Cardiac septum (tissue), 1 donor: ENCODE data around the gene CDC42BPB. TPM values are rescaled to one million over a fixed set of nuclear protein-coding genes. Genes with fewer than 3 reads are reported as not detected.
"Not testable (repeated sequence)": the region's sequence is repeated elsewhere in the genome, so short reads cannot be mapped to it uniquely, and the experiment has no call there.

ENCODE experiments used
- DNase-seq: peaks from one replicate; pipeline ENCODE4 v3.0.0-alpha.2; 2020; ENCODE audit warnings: low spot score
- intact Hi-C: fragments of 100-400 bp; cut with DNase I; formaldehyde crosslinking; loops from one replicate; pipeline ENCODE4 v1.14.0; 2022
- total RNA-seq: library from RNA; stranded (reverse); fragmentation: NEBNext Ultra II Directional; extraction: Animal tissue kit (Norgen Biotek cat#: 25700); gene quantifications from one replicate; pipeline ENCODE4 v1.2.1, GENCODE V29; 2021
- donor health status: DM: no; HTN: no; CAD: no.

The CDC42BPB gene
- total RNA-seq, 1 donor from 2014 or later: 81.8 TPM

DNA sequence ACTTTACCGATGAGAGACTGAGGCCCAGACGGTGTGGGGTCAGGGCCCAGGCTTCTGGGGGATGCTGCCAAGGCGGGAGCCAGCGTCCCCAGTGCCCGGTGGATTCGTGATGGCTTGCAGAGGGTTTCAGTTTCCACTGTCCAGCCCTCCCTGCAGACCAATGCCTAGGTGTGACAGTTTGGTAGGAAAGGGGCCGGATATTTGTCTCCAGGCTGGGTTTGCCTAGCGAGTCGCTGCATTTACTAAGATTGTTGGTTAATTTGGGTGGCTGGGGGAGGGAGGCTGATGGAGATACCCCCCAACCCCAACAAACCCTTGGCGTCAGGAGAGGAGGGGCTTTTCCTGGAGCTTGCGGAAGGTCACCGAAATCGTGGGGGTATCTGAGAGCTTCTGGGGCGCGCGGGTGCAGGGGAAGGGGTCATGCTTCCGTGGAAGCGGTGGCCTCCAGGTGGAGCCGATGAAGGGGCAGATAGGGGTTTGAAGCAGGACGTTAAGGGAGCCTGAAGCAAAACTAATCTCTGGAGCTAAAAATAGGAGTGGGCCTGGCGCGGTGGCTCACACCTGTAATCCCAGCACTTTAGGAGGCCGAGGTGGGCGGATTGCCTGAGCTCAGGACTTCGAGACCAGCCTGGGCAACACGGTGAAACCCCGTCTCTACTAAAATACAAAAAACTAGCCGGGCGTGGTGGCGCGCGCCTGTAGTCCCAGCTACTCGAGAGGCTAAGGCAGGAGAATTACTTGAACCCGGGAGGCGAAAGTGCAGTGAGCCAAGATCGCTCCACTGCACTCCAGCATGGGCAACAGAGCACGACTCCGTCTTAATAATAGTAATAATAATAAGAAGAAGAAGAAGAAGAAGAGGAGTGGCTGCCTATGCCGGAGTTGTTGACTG, 1.1 kb upstream of the CDC42BPB start:
- DNase-seq: no peak
- intact Hi-C loops: loop anchor here (5.0 kb wide), 1 partner anchor 36 kb away; no protein-coding TSS in a partner anchor

DNA sequence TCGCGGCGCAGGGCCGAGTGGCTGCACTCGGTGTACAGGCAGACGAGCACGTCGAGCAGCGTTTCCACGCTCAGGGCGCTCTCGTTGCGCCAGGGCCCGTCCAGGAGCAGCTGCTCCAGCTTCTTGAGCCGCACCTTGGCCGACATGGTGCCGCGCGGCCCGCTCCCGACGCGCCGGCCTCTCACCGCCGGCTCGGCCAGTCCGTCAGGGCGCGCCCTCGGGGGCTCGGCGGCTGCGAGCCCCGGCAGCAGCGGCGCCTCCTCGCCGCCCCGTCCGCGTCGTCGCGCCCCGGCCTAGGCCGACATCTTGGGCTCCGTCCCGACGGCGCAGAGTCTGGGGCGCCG, 349 bp downstream of the CDC42BPB start:
- DNase-seq: no peak
- intact Hi-C loops: loop anchor here (5.0 kb wide), 1 partner anchor 35 kb away; no protein-coding TSS in a partner anchor

DNA sequence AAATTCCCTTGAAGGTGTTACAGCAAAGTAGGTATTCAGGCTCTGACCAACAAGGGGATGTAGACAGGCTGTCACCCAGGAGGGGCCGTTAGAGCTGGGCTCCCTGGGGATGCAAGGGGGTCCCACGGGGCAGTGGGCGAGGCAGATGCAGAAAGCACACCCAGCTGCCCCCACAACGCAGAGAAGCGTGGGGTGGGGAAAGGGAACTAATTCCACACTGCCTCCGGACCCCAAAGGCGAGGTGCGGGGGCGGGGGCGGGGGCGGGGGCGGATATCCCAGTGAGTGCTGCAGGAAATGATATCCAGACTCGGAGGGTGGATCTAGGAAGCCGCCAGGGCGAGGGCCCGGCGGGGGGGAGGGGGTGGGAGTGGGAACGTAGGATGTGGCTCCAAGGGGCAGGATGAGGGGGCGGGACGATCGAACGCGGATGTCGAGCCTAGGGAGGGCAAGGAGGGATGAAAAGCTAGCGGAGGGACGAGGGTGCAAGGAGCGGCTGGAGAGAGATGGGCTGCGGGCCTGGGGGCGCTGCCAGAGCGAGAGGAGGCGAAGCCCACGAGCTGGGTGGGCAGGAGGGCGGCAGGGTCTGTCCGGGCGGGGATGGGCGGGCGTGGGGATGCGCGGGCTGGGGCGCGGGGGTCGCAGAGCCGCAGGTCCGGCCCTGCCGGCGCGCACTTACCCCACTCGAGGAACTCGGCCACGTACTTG, 874 bp downstream of the CDC42BPB start:
- peak; percentile 82 for DNase-seq
- intact Hi-C loops: loop anchor here (5.0 kb wide), 1 partner anchor 34 kb away; no protein-coding TSS in a partner anchor

DNA sequence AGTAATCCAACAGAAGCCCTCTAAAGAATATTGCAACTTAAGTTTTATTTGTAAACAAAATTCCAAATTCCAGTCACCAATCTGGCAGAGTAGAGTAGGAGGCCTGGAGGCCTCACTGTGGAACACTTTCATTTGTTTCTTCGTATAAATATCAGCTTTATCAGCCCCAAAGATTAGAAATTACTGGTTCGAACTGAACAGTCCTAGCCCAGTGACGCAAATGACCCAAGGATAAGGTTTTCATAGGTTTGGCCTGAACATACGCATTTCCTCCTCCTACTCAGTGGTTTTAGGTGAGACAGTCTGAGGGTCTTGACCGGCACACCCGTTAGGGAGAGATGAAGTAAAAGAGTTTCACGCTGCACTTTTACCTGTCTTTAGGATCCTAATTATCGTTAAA, 1.7 kb downstream of the CDC42BPB start:
- DNase-seq: no peak
- intact Hi-C loops: loop anchor here (5.0 kb wide), 1 partner anchor 33 kb away; no protein-coding TSS in a partner anchor

DNA sequence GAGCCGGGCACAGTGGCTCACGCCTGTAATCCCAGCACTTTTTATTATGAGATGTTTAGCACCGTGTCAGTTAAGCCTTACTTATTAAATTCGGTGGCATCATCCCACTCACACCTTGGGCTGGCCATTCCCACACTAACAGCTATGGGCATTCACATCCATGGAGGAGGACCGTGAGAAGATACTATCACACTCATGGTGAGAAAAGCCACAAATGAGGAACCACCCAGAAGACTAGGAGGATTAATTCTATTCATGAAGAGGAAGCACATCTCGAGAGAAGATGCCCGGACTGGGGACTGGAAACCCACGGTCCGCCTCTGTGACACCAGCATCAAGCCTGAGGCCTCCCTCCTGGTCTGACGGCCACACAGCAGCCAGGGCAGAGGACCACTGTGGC, 4.9 kb downstream of the CDC42BPB start:
- intact Hi-C loops: no loop called here

DNA sequence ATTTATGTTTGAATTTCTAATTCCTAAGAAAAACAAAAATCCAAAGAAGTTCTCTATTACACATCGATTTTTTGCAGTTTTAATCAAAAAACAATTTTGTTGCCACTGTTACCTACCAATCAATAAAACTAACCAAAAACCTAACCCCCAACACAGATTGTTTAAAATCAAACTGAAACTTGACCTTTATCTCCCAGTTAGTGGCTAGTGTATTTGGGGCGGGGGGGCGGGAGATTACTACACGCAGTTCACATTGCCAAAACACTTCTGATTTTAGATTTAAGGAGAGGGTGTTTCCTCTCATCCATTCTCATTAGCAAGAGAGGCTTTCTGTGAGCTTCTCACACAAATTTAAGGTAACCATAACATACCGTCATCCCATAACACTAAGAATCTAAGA, 6.4 kb downstream of the CDC42BPB start:
- intact Hi-C loops: no loop called here
- no peak for DNase-seq

More for the DNA sequence above, 4.9 kb downstream of the CDC42BPB start:
- no peak for DNase-seq

DNA sequence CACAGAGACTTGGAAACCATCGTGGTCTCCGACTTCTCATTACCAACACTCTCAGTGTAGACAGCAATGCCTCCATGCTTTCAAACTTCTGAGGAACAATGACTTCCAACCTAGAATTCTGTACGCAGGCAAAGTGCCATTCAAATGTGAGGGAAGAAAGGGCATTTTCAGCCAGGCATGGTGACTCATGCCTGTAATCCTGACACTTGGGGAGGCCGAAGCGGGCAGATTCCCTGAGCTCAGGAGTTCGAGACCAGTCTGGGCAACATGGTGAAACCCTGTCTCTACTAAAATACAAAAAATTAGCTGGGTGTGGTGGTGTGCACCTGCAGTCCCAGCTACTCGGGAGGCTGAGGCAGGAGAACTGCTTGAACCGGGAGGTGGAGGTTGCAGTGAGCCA, 9.9 kb downstream of the CDC42BPB start:
- DNase-seq, intact Hi-C loops: not testable (repeated sequence)

DNA sequence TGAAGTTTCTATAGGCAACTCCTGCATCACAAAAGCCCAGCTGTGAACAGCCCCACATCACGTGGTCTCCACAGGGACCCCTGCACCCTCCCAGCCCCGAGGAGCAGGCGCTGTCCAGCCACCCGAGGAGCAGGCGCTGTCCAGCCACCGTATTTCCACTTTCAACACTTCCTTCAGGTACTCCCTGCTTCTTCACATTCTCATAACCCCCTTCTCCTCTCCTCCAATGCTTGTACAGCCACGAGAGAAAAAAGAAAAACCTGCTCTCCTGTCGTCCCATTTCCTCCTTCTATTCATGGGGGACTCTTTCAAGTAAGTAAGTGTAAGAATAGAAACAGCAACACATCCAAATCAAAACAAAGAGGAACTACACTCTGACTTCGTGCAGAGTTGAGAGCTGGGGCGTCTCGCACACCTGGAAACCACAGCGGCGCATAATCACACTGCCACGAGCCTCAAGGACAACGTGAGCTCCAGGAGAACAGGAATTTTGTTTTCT, 11.9 kb downstream of the CDC42BPB start:
- intact Hi-C loops: no loop called here
- no peak for DNase-seq

DNA sequence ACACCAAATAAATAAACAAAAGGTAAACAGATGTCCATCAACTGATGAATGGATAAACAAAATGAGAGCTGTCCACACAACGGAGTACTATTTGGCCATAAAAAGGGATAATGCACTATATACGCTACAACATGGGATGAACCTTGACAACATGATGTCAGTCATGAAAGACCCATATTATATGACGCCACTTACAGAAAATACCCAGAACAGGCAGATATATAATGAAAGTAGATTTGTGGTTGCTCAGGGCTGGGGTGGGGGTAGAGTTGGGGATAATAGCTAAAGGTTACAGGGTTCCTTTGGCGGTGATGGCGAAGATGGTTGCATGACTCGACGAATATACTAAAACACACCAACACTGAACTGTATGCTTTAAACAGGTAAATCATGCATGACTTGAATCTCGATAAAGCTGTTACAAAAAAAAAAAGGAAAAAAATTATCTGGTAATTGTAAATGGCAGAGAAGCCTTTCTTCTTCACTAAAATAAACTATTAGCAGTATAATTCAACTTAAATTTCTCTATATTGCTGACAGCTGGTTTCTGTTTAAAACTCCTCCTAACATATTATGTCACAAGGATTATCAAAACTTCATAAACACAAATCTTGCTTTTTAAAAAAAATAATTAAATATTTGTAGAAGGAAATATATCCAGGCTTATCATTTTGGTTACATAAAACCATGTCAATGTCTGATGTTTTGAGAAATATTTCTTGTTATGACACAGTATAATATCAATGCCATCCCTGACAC, 13.9 kb downstream of the CDC42BPB start:
- intact Hi-C loops: no loop called here
- no peak for DNase-seq

DNA sequence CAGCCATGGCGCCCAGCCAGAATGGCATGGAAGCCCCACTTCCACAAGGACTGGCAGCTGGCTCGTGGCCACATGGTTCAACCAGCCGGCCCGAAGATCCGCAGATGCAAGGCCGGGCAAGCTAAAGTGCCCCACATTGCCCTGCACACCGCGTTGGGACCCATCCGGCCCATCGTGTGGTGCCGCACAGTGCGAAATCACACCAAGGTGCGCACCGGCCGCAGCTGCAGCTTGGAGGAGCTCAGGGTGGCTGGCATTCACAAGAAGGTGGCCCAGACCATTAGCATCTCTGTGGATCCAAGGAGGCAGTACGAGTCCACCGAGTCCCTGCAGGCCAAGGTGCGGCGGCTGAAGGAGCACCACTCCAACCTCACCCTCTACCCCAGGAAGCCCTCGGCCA, 15.9 kb downstream of the CDC42BPB start:
- intact Hi-C loops: no loop called here
- DNase-seq: peak; percentile 43

DNA sequence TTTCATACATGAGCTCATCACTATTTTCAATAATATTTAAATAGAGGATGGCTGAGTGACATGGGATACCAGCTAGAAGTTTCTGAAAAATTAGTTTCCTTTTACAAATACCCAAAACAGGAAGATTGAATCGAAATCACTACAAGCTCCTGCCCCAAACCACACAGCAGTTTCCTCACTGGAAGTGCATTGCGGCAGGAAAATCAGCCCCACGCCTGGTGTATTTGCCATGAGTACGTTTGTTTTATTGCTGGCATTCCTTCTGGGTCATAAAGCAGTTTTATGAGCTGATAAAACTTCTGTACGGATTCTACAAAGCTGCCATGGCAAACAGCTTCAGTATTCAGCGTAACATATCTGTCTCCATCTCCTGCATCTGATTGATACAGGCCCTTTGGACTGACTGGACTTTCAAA, 23.7 kb downstream of the CDC42BPB start:
- no peak for DNase-seq
- intact Hi-C loops: no loop called here

DNA sequence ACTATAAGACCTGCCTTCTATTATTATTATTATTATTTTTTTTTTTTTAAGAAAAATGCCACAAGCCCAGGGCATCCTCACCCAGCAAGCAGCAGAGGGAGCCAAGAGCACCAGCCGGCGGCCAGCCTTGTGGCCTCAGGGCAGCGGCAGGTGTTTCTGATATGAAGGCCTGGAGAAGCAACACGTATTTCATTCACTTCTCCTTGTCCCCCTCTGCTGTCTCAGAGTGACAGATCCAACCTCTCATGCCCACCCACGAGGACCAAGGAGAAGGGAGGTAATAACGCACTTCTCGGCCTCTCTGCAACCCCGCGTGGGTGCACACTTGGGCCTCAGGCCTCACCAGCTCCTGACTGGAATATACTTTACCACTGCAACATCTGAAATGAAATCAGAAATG, 25.4 kb downstream of the CDC42BPB start:
- intact Hi-C loops: no loop called here
- no peak for DNase-seq

DNA sequence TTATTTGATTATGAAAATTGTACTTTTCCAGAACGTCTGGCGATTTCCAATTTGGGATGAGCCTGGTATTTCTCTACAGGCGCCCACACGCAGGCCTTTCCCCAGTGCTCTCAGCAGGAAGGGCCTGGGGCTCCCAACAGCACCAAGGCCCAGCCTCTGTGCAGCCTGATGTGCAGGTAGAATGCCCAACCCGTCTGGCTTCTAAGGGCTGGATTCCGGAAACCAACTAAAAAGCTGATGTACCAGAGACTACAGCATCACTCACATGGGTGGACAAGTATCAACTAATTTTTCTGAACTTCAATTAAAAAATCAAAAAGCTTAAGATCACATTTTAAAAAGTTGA, 25.8 kb downstream of the CDC42BPB start:
- no peak for DNase-seq
- intact Hi-C loops: no loop called here

DNA sequence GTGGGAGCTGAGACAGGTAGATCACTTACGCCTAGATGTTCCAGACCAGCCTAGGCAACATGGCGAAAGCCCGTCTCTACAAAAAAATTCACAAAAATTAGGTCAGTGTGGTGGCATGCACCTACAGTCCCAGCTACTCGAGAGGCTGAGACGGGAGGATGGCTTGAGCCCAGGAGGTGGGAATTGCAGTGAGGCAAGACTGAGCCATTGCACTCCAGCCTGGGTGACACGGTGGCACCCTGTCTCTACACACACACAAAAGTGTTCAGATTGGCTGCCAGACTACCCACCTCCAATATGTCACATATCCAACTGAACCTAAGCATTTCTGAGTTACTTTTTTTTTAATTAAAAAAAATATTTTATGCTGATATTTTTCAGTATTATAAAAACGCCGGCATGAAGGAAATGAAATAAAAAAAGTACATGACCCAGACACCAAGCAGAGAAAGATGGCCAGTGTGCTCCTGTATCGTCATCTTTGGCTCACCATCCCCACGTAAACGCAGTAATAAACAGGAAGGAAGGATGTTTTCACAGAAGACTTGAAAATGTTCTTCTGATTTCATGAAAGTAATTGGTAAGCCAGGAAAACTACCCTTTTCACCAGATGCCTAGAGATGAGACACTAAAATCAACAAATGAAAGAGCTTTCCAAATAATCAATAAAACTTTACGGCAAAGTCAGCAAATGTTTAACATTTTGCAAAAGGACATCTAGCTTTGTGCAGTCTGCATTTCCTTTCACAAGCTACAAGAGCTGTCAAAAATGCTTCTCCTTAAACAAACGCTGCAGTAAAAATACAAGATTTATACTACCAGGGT, 26.4 kb downstream of the CDC42BPB start:
- intact Hi-C loops: no loop called here
- no peak for DNase-seq

DNA sequence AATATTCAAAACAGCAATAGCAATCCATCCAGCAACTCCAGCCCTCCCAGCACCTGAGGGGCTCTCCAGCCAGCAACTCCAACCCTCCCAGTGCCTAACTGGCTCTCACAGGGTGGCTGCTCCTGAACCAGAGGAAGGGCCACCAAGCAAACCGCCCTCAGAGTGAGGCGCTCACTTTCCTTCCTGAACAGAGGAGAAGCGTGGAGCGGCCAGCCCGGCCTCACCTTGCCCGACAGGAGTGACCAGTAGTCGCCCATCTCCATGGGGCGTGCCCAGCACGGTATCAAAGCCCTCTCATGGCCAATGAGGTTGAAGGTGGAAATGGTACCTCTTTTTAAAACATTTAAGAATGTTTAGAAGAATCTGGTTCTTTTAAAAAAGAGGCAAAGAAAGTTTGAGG, 27.4 kb downstream of the CDC42BPB start:
- intact Hi-C loops: no loop called here
- no peak for DNase-seq

DNA sequence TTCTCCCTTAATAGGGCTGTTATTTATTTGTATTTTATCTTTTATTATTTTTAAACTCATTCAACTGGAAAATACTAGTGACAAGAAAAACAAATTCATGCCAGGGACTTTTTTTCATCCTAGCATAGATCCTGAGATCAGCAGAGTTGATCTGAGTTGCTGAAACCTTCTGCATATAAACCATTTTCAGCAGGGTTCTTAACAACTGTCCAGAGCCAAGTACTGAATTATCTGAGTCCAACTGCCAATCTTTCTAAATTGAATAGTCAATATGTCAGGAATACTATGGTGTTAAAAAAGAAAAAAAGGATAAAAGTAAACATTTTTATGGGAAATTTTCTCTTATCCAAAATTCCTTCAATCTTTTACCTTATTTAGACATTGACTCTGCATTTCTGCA, 28.6 kb downstream of the CDC42BPB start:
- intact Hi-C loops: no loop called here

DNA sequence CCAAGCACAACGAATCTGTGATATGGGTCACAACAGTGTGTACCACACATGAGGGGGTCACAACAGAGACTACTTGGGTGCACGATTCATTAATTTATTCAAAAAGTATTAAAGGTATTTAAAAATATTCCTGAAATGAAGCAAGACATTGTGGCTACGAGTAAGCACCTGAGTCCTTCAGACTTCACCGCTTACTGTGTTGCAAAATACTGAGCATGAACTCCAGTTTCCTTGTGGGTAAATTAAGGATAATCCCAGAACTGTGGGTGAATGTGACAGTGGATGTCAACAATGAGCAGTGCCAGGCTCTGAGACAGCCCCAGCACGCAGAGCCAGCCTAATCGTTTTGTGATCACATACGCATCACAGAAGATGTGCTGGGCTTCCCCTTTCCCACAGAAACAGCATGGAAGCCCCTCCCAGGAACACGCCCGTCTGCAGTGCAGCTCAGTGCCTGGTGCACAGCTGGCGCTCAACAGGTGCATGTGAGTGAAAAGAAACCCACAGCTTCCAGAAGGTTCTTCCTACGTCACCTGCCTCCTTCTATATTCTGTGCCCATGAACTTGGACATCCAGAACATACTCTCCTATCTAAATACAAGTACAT, 29.1 kb downstream of the CDC42BPB start:
- intact Hi-C loops: no loop called here
- DNase-seq: no peak

More for the DNA sequence above, 28.6 kb downstream of the CDC42BPB start:
- DNase-seq: no peak

DNA sequence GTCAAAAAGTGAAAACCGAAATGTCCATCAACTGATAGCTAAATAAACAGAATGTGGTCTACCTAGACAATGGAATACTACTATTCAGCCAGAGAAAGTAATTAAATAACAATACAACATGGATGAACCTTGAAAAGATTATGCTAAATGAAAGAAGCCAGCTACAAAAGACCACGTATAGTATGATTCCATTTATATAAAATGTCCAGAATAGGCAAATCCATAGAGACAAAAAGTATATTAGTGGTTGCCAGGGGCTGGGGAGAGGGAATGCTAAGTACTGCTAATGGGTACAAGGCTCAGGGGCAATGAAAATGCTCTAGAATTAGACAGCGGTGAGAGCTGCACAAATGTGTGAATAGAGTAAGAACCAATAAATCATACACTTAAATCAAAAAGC, 29.9 kb downstream of the CDC42BPB start:
- intact Hi-C loops: no loop called here

DNA sequence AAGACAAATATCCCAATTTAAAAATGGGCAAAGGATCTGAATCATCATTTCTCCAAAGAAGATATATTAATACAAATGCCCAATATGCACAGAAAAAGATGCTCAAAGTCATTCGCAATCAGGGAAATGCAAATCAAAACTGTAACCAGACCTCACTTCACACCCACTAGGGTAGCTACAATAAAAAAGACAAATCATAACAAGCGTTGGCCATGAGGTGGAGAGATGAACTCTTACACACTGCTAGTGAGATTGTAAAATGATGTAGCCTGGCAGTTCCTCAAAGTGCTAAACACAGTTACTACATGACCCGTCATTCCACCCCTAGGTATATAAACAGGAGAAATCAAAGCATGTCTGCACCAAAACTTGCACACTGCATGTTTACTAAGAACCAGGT, 30.4 kb downstream of the CDC42BPB start:
- DNase-seq: no peak
- intact Hi-C loops: no loop called here

More for the DNA sequence above, 29.9 kb downstream of the CDC42BPB start:
- no peak for DNase-seq
